GF-D8 (cell line): ENCODE data around the gene ALDH3B1.

Experiments
- DNase-seq: peaks from one replicate; lab custom pipeline; 2025; lab: John Stamatoyannopoulos, UW

The ALDH3B1 gene

DNA sequence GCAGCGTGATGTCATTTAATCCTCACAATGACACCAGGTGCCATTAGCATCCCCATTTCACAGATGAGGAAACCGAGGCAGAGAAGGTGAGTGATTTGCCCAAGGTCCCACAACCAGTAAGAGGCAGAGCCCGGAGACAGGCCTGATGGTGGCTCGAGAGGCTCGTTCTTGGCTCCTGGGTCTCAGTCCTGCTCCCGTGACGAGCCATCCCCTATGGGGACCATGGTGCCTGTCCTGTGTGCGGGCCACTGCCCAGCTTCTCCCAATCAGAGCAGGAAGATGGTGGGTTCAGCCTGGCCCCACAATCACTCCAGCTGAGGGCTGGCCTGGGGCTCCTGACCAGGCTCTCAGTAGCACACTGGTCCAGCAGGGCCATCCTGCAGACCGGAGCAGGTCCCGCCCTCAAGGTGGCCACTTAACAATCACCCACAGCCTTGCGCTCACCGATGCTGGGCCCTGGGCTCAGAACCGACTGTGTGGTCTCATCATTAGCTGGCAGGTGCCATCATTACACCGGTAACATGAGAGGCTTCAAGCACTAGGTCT lies 3.6 kb downstream of the ALDH3B1 start:
- DNase-seq: no peak

DNA sequence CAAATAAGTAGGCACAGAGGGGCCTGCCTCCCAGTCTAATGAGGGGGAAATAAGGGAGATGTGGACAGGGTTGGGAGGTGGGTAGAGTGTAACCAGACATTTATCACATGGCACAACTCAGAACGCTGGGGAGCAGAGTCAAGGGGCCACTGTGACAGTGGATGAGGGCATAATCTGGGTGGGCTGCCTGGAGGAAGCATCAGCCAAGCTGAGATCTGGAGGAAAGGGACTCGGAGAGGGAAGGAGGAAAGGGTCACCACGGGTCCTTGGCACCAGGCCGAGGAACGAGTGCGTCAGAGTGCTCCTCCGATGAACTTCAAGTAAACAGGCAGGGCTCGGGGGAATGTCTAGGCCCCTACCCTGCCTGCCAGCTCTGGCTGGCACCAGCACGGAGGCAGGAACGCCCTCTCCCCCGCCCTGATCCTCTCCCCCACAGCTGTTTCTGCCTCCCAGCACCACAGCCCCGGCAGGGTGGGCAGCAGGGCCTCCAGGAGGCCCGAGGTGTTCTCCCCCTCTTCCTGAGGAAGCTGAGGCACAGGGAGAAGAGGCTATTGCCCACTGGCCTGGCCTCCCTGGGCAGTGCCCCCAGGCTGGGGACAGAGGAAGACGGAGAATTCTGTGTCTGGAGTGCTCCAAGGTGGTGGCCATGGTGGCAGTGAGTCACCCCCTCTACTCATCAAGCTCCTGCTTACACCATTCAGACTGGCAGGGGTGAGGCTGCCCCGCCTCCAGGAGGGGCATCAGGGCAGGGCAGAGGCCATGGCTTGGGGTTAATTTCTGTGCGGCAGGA lies 4.2 kb downstream of the ALDH3B1 start:
- no peak for DNase-seq

DNA sequence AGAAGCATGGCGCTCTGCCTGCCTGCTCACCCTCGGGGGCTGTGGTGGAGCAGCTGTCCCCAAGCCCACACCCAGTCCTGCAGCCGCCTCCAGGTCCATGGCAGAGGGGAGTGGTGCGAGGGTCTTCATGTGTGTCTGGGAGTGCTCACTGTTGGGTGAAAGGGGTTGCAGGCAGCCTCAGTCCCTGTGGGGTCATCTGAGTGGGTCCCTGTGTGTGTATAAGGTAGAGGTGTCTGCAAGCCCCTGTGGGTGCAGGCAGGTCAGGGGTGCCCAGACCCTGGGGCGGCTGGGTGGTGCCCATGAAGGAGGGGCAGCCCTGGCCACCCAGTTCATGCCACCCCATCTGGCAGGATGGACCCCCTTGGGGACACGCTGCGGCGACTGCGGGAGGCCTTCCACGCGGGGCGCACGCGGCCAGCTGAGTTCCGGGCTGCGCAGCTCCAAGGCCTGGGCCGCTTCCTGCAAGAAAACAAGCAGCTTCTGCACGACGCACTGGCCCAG lies 4.9 kb downstream of the ALDH3B1 start:
- DNase-seq: no peak

GRCh38 chr11:68015467-68015866 lies 5.3 kb downstream of the ALDH3B1 start:
- no peak for DNase-seq

- no peak for DNase-seq
These were observed 6.2 kb downstream of the ALDH3B1 start for GRCh38 chr11:68016161-68016903.

DNA sequence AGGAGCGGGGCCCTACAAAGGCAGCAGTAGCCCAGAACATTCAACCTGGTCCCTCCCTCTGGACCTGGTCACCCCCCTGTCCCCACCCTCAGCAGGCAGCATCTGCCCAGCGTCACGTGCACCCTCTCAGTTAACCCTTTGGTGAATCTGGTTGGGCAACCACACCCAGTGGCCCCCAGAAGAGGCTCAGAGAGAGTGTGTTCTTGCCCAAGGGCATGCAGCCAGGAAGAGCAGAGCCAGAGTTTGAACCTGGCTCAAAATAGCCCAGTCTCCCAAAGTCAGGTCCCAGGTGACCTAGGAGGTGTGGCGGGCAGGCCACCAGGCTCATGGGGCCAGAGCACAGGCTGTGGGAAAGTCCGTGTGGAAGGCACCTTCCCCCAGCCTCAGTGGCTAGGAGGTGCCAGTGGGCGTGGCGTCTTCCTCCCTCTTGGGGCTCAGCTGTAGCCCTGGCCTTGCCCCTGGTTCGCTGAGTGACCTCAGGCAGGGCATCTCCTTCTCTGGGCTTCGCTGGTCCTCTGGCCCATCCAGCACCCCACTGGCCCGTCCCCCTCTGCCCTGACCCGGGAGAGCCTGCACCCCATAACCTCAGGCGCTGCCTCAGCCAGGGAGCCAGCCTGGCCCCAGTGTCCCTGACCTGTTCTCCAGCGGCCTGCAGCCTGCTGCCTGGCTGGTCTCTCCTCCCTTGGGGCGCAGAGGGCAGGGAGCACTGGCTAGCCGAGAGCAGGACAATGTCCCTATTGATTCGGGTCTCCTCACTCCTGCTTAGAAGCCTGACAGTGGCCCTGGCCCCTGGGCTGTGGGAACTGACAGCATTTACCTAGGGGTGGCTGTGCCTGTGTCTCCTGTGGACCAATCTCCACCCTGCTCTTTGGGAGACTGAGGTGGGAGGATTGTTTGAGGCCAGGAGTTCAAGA lies 7.0 kb downstream of the ALDH3B1 start:
- no peak for DNase-seq

DNA sequence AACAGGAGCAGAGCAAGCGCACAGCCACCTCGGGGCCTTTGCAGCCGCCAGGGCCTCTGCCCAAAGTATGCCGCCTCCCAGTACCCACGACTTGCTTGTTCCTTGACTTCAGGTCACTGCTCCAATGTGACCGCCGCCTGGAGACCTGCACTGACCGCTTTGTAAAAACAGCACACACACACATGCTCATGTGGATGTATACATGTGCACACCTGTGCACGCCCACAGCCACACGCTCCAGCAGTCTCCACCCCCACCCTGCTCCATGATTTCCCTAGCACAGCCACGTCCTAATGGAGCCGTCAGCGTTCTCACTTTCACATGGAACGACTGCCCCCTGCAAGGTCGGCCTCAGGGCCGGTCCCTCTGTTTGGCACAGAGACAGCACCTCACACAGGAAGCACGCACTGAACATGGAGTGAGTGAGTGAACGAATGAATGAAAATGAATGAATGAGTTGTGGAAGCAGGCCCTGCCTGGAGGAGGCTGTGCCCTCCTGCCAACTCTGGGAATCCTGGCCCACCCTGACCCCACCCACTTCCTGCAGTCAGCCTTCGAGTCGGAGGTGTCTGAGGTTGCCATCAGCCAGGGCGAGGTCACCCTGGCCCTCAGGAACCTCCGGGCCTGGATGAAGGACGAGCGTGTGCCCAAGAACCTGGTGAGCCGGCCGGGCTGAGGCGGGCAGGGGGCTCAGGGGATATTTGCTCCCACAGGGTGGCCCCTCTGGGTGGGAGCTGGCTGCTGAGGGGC lies 8.0 kb downstream of the ALDH3B1 start:
- DNase-seq: no peak

- DNase-seq: no peak
These were observed 8.6 kb downstream of the ALDH3B1 start for GRCh38 chr11:68018730-68019190.

DNA sequence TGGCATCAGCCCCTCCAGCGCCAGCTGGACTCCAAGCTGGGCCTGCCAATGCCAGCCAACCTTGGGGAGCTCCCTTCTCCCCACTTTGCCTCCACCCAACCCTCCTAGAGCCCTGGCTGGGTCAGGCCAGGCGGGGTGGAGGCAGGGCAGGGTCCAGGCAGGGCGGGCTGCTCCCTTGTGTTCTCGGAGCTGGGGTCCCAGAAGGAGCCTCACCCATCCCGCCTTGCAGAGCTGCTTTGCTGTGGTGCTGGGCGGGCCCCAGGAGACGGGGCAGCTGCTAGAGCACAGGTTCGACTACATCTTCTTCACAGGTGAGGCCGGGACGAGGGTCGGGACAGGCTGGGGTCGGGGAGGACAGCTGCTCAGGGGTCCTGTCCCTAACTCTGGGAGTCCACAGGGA lies 9.4 kb downstream of the ALDH3B1 start:
- DNase-seq: no peak

GRCh38 chr11:68020575-68020974 lies 10.4 kb downstream of the ALDH3B1 start:
- DNase-seq: no peak

DNA sequence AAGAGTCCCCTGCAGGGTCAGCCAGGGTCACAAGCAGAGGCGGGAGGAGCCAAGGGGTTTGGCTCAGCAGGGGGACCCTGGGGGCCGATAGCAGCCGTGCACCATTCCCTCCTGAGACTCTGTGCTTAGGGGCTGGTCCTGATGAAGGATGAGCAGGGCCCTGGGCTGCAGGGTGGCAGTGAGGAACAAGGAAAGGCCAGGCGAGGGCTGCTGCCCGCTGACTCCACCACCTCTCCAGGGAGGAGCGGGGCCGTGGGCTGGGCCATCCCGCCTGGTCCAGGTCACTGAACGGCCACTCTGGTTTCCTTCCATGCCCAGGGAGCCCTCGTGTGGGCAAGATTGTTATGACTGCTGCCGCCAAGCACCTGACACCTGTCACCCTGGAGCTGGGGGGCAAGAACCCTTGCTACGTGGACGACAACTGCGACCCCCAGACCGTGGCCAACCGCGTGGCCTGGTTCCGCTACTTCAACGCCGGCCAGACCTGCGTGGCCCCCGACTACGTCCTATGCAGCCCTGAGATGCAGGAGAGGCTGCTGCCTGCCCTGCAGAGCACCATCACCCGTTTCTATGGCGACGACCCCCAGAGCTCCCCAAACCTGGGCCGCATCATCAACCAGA lies 11.2 kb downstream of the ALDH3B1 start:
- no peak for DNase-seq

- DNase-seq: no peak
These were observed 12.4 kb downstream of the ALDH3B1 start for GRCh38 chr11:68022531-68022930.

DNA sequence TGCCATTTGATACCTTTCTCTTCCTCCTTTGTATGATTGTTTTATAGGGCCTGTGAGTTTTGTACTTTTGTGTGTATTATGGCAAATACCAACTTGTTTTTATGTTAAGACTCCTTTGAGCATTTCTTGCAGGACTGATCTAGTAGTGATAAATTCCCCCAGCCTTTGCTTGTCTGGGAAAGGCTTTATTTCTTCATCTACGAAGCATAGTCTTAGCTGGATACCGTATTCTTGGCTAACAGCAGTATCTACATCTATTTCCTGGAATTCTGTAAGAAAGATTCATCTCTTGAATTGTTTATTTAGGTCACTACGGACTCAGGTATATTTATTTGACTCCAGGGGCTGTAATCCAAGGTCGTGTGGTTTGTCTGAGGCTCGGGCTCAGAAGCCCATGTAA lies 14.4 kb downstream of the ALDH3B1 start:
- DNase-seq: no peak

GRCh38 chr11:68025047-68025446 lies 14.9 kb downstream of the ALDH3B1 start:
- no peak for DNase-seq

GRCh38 chr11:68026391-68027105 lies 16.4 kb downstream of the ALDH3B1 start:
- no peak for DNase-seq

- DNase-seq: no peak
These were observed 17.5 kb downstream of the ALDH3B1 start for GRCh38 chr11:68027667-68028066.

GRCh38 chr11:68028802-68029545 lies 18.8 kb downstream of the ALDH3B1 start:
- no peak for DNase-seq

GRCh38 chr11:68030318-68031143 lies 20.4 kb downstream of the ALDH3B1 start, which contains the start of gene NDUFS8:
Gene NDUFS8 (plus strand): TSS chr11:68030681. CDS start chr11:68032152, 1,471 bp downstream.
- peak; percentile 97 for DNase-seq
